Subcutaneous adipose tissue (tissue), 4 donors: ENCODE measurements around the gene KLK7. TPM values are rescaled to one million over a fixed set of nuclear protein-coding genes. Genes with fewer than 3 reads are reported as not detected.

Source experiments
- total RNA-seq, 4 donors: library from RNA; depleted of rRNA; stranded (reverse); fragments of >200 nt; gene quantifications; one replicate each; pipeline ENCODE4 v1.1.0, GENCODE V29; 2016
- TF ChIP-seq, protein P1 (sequence below): fragments of 450-650 bp; IDR thresholded peaks from one replicate; pipeline ENCODE4 v1.5.1; 2016; ENCODE audit warnings: low read depth, mild to moderate bottlenecking, control low read depth, antibody characterized with exemption, moderate library complexity

The KLK7 gene
- total RNA-seq, 4 donors from 2014 or later = 1.5 TPM; not detected in 3

DNA sequence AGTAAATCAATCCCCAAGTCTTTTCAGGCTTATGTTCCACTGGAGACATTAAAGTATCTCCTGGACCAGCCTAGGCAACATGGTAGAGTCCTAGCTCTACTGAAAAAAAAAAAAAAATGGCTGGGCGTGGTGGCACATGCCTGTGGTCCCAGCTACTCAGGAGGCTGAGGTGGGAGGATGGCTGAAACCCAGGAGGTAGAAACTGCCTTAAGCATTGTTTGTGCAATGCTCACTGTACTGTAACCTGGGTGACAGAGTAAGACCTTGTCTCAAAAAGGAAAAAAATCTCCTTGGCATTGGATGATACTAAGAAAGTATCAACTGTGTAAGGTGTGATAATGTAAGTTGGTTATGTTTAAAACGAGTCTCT, 8.9 kb upstream of the KLK7 start:
- TF ChIP-seq, protein P1, sequence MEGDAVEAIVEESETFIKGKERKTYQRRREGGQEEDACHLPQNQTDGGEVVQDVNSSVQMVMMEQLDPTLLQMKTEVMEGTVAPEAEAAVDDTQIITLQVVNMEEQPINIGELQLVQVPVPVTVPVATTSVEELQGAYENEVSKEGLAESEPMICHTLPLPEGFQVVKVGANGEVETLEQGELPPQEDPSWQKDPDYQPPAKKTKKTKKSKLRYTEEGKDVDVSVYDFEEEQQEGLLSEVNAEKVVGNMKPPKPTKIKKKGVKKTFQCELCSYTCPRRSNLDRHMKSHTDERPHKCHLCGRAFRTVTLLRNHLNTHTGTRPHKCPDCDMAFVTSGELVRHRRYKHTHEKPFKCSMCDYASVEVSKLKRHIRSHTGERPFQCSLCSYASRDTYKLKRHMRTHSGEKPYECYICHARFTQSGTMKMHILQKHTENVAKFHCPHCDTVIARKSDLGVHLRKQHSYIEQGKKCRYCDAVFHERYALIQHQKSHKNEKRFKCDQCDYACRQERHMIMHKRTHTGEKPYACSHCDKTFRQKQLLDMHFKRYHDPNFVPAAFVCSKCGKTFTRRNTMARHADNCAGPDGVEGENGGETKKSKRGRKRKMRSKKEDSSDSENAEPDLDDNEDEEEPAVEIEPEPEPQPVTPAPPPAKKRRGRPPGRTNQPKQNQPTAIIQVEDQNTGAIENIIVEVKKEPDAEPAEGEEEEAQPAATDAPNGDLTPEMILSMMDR = no peak

DNA sequence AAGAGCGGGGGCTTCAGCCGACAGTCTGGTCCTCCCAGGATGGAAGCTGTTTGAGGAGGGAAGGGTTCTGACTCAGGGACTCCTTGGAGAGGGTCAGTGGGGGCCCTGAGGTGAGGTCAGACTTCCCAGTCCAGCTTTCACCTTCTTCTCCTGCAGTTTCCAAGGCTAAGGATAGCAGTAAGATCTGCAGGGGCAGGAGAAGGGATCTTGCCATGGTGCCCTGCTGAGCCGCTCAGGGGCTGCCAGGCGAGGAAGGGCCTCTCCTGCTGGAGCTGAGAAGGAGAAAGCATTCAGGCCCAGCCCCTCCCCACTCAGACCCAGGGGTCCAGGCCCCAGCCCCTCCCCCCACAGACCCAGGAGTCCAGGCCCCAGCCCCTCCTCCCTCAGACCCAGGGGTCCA, 1.5 kb downstream of the KLK7 start:
- TF ChIP-seq, protein P1 = no peak

GRCh38 chr19:50981587-50982146, 2.0 kb downstream of the KLK7 start:
- TF ChIP-seq, protein P1 = no peak

DNA sequence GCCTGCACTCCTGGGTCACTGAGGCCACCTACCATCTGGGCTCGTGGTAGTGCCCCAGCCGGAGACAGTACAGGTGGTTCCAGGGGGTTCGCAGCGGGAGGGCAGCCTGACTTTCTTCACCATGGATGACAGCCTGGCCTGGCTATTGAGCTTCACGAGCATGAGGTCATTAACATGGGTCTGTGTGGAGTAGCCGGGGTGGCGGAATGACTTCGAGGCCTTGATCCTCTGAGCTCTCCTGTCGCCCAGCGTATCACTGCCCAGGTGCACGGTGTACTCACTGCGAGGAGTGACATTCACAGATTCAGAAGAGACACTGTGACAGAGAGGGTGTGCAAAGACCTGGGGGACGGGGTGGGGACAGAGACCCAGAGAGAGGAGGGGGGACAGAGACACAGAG, 3.5 kb downstream of the KLK7 start:
- TF ChIP-seq, protein P1 = no peak

- TF ChIP-seq, protein P1 = no peak
Measured at GRCh38 chr19:50979758-50980157, 4.0 kb downstream of the KLK7 start.

DNA sequence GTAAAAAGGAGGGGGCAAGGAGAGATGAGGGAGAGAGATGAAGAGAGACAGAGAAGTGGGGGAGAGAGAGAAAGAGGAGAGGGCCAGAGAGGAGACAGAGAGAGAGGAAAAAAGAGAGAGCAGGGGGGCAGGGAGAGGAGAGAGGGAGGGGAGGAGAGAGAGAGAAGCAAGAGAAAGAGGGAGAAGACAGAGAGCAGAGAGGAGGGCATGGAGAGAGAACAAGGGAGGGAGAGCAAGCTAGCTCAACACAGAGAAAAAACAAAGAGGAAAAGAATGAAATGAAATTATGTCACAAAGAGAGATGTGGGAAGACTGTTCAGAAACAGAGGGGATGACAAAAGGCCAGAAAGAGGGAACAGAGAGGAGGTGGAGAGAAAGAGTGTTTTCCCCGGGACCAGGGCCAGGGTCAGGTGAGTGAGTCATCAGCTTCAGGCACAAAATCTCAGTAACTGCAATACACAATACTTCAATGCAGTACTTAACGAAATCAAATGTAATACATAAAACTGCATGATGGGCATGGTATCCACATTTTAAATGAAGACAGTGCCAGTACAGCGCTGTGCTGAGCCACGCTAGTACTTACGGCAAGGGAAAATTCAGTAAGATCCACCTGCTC, 4.8 kb downstream of the KLK7 start:
- TF ChIP-seq, protein P1 = no peak

- TF ChIP-seq, protein P1 = no peak
Measured at GRCh38 chr19:50977626-50978025, 6.1 kb downstream of the KLK7 start.
